ENCODE results near the gene C15orf40.
"Not testable (repeated sequence)": the region's sequence is repeated elsewhere in the genome, so short reads cannot be mapped to it uniquely, and the experiment has no call there.

The C15orf40 gene

DNA sequence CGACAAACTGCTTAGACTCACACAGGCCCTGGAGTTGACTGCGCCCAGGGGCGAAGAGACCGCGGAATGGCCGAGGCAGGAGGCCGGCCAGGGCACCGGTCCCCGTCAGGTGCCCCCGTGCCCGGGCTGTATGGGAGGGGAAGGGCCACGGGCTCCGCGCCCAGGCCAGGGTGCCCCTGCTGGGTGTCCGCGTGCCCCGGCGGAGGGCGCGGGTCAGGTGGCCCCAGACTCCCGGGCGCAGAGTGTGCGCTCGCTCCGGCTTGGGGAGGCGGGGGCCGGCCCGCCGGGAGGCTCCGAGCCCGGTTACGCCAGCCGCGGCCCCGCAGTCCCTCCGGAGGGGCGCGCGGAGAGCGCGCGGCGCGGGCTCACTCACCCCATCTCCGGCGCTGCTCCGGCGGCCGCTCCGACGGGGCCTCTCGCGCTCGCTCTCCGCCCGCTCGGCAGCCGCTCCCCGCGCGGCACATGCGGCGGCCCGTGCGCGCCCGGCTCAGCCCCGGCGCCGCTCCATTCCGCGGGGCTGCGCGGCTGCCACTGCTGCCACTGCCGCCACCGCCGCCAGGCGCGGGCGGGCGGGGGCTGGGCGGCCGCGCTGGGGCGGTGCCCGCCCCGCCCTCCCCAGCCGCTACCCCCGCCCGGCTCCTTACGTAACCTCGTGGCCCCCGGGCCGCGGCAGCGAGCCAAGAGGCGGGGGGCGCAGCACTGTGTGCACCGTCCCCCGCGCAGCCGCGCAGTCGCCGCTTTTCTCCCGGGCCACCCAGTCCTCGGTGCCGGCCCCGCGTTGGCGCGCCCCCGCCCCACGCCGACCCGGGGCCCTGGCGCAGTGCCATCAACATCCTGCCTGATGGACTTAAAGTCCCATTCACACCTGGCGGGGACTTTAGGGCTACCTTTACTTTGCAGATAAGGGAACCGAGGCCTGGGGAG is 59.0 kb downstream of the C15orf40 start, which contains the start of gene HOMER2:
HOMER2 (minus strand) TSS at position 563 of the 924 bp plus-strand sequence; CDS start at position 378, 185 bp downstream.
- DNase-seq (ENCODE audit: low read depth, low spot score): no peak

DNA sequence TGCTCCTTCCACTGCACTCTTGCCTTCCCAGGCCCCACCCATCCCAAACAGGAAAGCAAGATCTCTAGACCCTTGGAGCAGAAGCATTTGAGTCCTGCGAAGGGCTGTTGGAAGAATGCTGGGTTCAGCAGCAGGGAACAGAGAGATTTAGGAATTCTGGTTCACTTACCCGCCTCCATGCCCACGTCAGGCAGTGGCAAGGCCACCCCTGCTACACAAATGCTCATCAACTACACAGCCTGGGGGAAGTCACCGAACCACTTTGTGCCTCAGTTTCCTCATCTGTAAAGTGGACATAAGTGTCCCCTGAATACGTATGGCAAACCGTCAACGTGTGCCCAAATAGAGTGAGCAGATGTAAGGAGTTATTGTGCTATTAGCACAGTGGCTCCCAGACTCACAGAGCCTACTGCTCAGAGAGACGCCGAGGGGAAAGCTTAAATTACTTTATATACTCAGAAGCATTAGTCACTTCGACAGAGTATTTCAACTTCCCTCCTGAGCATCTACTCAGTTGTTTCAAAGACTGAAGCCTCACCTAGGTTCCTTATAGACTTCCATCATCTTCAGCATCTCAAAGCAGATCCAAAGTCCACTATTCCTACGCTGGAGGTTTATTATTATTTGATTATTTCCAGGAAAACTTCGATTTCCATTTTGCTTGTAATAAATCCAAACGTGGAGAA is 59.8 kb downstream of the C15orf40 start:
- no peak for DNase-seq (ENCODE audit: low read depth, low spot score)

DNA sequence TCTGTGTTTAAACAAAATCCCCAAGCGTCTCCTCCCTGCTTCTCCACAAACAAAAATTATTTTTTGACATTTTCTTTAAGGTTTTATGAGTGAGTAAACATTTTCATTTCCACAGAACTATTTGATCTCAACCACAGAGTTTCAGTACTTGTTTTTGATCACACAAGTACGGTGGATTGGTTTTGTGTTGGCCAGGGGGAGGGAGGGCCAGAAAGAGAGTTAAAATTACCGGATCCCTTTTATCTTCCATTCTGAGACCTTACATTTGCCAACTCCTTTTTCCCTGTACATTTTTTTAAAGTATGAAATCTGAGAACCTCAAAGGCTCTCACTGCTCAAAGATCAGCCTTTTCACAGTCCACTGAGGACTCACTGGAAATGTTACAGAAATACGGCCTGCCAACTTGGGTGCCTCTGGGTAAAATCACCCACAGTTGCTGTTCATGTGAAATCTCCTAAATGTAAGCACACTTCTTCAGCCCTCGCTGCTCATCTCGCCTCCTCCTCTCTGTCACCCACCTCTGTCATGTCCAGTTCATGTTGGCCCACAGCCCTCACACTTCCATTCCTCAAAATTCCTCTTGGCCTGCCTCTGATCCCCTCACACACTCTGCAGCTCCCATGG is 60.6 kb downstream of the C15orf40 start:
- DNase-seq (ENCODE audit: low read depth, low spot score): no peak

GRCh38 chr15:82950295-82950694 is 61.1 kb downstream of the C15orf40 start:
- DNase-seq (ENCODE audit: low read depth, low spot score): no peak

DNA sequence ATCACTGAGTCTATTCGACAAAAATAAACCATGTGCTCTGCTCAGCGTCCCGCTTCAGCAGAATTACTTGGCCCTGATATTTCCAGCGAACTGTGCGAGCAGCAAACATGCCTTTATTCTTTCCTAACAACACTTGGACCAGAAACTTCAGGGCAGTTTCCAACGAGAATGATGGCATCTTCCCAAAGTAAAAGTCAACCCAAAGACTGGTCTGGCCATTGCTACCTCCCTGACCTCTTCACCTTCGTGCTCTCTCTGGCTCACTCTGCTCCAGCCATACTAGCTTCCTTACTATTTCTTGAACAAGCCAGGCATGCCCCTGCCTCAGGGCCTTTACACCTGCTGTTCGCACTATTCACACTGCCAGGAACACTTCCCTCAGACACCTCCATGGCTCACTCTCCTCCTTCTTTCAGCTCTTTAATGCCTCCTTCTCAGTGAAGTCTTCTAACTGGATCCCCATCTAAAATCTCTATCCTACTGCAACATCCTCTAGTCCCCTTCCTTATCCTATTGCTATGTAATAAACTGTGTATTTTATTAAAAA is 65.2 kb downstream of the C15orf40 start:
- no peak for DNase-seq (ENCODE audit: low read depth, low spot score)

- DNase-seq (ENCODE audit: low read depth, low spot score): no peak
Measured at GRCh38 chr15:82945326-82945725, 66.1 kb downstream of the C15orf40 start.

DNA sequence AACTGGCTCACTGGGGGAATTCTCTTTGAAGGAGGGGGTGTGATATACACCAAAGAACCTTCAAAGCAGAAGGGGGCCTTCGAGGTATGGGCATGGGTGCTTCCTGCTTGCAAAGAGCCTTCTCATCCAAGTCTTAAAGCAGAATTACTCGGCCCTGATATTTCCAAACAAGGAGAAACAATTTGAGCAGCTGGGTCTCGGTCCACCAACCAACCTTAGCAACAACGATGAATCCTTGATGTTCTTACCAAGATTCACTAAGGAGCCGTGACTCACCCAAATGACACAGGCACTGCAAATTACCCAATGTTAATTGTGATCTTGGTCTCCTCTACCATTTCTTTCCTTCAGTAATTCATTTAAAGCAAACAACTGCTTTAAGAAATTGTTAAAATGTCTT is 66.6 kb downstream of the C15orf40 start:
- DNase-seq (ENCODE audit: low read depth, low spot score): no peak

DNA sequence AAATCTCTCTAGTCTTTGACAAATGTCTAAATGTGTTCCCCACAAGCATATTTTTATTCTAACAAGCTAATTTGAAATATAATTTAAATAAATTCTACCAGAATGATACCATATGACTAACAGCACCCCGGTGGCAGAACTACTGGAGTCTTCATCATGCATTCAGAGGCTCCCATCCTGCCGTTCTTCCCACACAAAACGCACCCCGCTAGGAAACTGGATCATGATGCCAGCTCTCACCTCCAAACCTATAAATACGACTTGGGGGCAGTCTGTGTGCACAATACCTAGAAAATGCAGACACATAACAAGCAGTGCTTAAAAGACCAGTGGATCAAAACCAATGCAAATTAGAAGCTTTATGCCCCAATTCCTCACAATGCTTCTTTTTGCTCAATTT is 67.4 kb downstream of the C15orf40 start:
- DNase-seq (ENCODE audit: low read depth, low spot score): no peak

GRCh38 chr15:82943176-82943575 is 68.3 kb downstream of the C15orf40 start:
- no peak for DNase-seq (ENCODE audit: low read depth, low spot score)

DNA sequence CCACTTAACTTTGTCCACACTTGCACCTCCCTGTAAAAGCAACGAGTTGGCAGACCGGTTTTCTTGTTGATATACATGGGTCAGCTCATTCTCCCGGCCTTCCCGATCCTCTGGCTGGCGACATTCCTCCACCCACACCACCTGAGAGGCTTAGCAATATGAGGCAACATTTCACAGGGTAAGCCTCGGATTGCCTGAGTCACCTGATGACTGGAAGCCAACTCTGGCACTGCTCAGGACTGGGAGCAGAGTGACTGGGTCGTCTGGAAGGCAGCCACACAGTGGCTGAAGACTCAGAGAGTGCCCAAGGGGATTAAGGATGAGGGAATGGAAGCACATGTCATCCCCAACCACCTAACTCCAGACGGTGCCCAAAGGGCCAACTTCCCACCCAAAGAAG is 68.7 kb downstream of the C15orf40 start:
- no peak for DNase-seq (ENCODE audit: low read depth, low spot score)

DNA sequence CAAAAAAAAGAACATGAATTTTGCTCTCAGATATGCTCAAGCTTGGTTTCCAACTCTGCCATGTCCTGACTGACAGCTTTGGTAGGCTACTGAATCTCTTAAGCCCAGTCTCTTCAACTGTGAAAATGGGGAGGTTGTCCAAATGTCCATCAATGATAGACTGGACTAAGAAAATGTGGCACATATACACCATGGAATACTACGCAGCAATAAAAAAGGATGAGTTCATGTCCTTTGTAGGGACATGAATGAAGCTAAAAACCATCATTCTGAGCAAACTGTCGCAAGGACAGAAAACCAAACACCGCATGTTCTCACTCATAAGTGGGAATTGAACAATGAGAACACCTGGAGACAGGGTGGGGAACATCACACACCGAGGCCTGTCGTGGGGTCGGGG is 71.8 kb downstream of the C15orf40 start:
- not testable (repeated sequence) for DNase-seq (ENCODE audit: low read depth, low spot score)

Measured in iPS DF 19.7 (cell line).